ENCODE data around the gene TUBB2A. TPM values are rescaled to one million over a fixed set of nuclear protein-coding genes. Genes with fewer than 3 reads are reported as not detected.

TUBB2A gene
- total and polyA plus RNA-seq, 10 of the 15 experiments (the other 5 are each of a cell fraction or from before 2014, with no cell fraction given), result 2.2 to 49.5 (median 31.3) TPM

GRCh38 chr6:3147914-3148757 lies 9.2 kb downstream of the TUBB2A start:
- ChIA-PET RAD21 (ENCODE audit: unreplicated experiment) (interaction anchor here (0.8 kb wide), 1 partner anchor 103 kb away, joined by 3 read pairs; no protein-coding TSS in a partner anchor), POLR2A (no interaction called here), CTCF (interaction anchor here (1.1 kb wide), 1 partner anchor 9 kb away, joined by 3 read pairs; no protein-coding TSS in a partner anchor), SMC1A (ENCODE audit: uncharacterized antibody, unreplicated experiment) (no interaction called here)
- H3K4me2 ChIP-seq (ENCODE audit: control insufficient read depth, insufficient read depth), result no peak overlapping the region
- H3K27me3 ChIP-seq (replicated peaks in 1 of 2; ENCODE audit: control insufficient read depth in 2 of 2, insufficient read depth in 2 of 2, low read length in 1 of 2), result no peaks in the 10 kb centered on the region
- BruUV-seq (replicated peaks), result no TSS peak
- no peaks in the 10 kb centered on the region for H3K79me2 ChIP-seq (ENCODE audit: control insufficient read depth, insufficient read depth, low read length)
- H3K9ac ChIP-seq (ENCODE audit: control insufficient read depth, insufficient read depth, low read length), result no peak overlapping the region
- no peaks in the 10 kb centered on the region; a peak in 1 of 4 replicates for H3K36me3 ChIP-seq (ENCODE audit: control insufficient read depth in 2 of 2, insufficient read depth in 2 of 2, low read length in 1 of 2)
- WGBS (ENCODE audit: insufficient coverage, insufficient replicate concordance, low lambda C conversion rate, missing lambda C conversion rate), result 85% methylated on average over 6 of the region's 6 CpGs
- H3K4me1 ChIP-seq (ENCODE audit: control insufficient read depth, insufficient read depth, low read length), result no peaks in the 10 kb centered on the region
- H4K20me1 ChIP-seq (ENCODE audit: control insufficient read depth, insufficient read depth), result no peaks in the 10 kb centered on the region
- intact Hi-C loops (cut with micrococcal nuclease; ENCODE audit: unreplicated experiment), result no loop called here
- no peak overlapping the region for H3K4me3 ChIP-seq
- no peaks in the 10 kb centered on the region for H3K9me3 ChIP-seq (replicated peaks; ENCODE audit: control insufficient read depth, insufficient read depth, low read length)
- no peak for DNase-seq (ENCODE audit: low read depth, low spot score)
- peak in 1 of 3 experiments; percentile 9; a peak in 2 of 6 replicates for TF ChIP-seq CTCF (IDR thresholded peaks at IDR 0.05 in 2 of 3, conservative IDR thresholded peaks at IDR 0.05 in 1 of 3; ENCODE audit: control insufficient read depth in 2 of 3, extremely low read depth in 1 of 3, insufficient read depth in 1 of 3, low read depth in 3 of 3, low read length in 3 of 3)
- no peak for TF ChIP-seq NR2F1 (conservative IDR thresholded peaks at IDR 0.05)
- no peak; the same call in 2 of the 3 replicates for ATAC-seq
- in situ Hi-C loops (cut with MboI), result no loop called here
- no peak for FAIRE-seq
- no peak overlapping the region for H3K27ac ChIP-seq (ENCODE audit: control insufficient read depth, insufficient read depth)
- no peak overlapping the region for H2AFZ ChIP-seq (ENCODE audit: control insufficient read depth, low read depth, low read length)

GRCh38 chr6:3144571-3144970 lies 12.8 kb downstream of the TUBB2A start:
- intact Hi-C loops (cut with micrococcal nuclease; ENCODE audit: unreplicated experiment), result no loop called here
- ChIA-PET SMC1A (ENCODE audit: uncharacterized antibody, unreplicated experiment) (no interaction called here), CTCF (no interaction called here), POLR2A (no interaction called here), RAD21 (ENCODE audit: unreplicated experiment) (no interaction called here)
- no peak overlapping the region for H3K27ac ChIP-seq (ENCODE audit: control insufficient read depth, insufficient read depth)
- no peaks in the 10 kb centered on the region for H3K79me2 ChIP-seq (ENCODE audit: control insufficient read depth, insufficient read depth, low read length)
- DNase-seq (ENCODE audit: low read depth, low spot score) (no peak), FAIRE-seq (no peak), ATAC-seq (no peak)
- in situ Hi-C loops (cut with MboI), result no loop called here
- H2AFZ ChIP-seq (ENCODE audit: control insufficient read depth, low read depth, low read length), result no peak overlapping the region
- no peak overlapping the region for H3K9ac ChIP-seq (ENCODE audit: control insufficient read depth, insufficient read depth, low read length)
- H4K20me1 ChIP-seq (ENCODE audit: control insufficient read depth, insufficient read depth), result no peaks in the 10 kb centered on the region
- no peaks in the 10 kb centered on the region for H3K27me3 ChIP-seq (replicated peaks in 1 of 2; ENCODE audit: control insufficient read depth in 2 of 2, insufficient read depth in 2 of 2, low read length in 1 of 2)
- peaks cover under 1% of the 10 kb centered on the region for H3K4me1 ChIP-seq (ENCODE audit: control insufficient read depth, insufficient read depth, low read length)
- no peak overlapping the region for H3K4me3 ChIP-seq
- H3K36me3 ChIP-seq (ENCODE audit: control insufficient read depth in 2 of 2, insufficient read depth in 2 of 2, low read length in 1 of 2), result no peaks in the 10 kb centered on the region
- no TSS peak for BruUV-seq (replicated peaks)
- no peak overlapping the region for H3K4me2 ChIP-seq (ENCODE audit: control insufficient read depth, insufficient read depth)
- no peaks in the 10 kb centered on the region for H3K9me3 ChIP-seq (replicated peaks; ENCODE audit: control insufficient read depth, insufficient read depth, low read length)
- WGBS (ENCODE audit: insufficient coverage, insufficient replicate concordance, low lambda C conversion rate, missing lambda C conversion rate), result 90% methylated on average over 8 of the region's 8 CpGs
- no peak for TF ChIP-seq ZNF24 (IDR thresholded peaks at IDR 0.05)
- no peak for TF ChIP-seq BCL3 (IDR thresholded peaks at IDR 0.05; ENCODE audit: borderline replicate concordance, insufficient read depth, low read depth, low read length, poor library complexity, severe bottlenecking)
- TF ChIP-seq MYC (IDR thresholded peaks at IDR 0.05; ENCODE audit: insufficient read depth, insufficient read length, insufficient replicate concordance, low read length, severe bottlenecking), result no peak
- no peak for TF ChIP-seq DPF2 (IDR thresholded peaks at IDR 0.05)
- no peak for TF ChIP-seq YY1 (IDR thresholded peaks at IDR 0.05; ENCODE audit: low read depth, low read length)
- TF ChIP-seq ZBTB11 (CRISPR knock-in tag; IDR thresholded peaks at IDR 0.05), result no peak
- TF ChIP-seq CBX5 (IDR thresholded peaks at IDR 0.05; ENCODE audit: low read depth), result no peak

Measured in GM12878 (cell line).